ENCODE measurements around the gene KSR1.
A peak's percentile ranks its signal among the peaks of the same experiment; 100 is the strongest.

Gene KSR1

DNA sequence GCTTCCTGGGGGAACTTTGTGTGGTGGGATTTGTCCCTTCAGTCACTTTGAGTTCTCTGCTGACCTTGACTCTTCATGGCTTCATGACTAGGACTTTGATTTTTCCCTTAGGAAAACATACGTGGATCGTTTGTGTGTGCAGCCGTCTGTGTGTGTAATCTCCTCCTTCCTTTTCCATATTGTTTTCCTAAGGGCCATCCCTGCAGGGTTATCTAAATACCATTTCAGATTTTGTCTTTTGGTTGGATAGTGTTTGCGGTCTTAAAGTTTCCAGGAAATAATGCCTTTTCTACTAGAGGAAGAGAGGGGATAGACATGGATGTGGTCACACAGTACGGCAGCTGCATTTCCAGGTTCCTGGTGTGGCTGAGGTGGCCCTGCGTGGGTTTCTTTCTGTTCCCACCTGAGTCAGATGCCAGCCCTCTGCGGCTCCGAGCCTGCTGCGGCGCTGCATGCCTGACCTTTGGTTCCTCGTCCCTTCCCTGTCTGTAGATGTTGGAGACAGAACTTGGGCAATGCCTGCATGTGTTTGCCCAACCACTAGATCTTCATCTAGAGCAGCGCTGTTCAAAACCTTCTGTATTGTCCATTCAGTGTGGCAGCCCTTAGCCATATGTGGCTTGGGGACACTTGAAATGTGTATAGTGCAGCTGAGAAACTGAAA, 102.7 kb downstream of the KSR1 start:
- no peak overlapping the region for H3K4me3 ChIP-seq (replicated peaks; ENCODE audit: low read depth, low read length)
- DNase-seq (ENCODE audit: extremely low read depth, low read depth), result no peak
- TF ChIP-seq, protein P1, sequence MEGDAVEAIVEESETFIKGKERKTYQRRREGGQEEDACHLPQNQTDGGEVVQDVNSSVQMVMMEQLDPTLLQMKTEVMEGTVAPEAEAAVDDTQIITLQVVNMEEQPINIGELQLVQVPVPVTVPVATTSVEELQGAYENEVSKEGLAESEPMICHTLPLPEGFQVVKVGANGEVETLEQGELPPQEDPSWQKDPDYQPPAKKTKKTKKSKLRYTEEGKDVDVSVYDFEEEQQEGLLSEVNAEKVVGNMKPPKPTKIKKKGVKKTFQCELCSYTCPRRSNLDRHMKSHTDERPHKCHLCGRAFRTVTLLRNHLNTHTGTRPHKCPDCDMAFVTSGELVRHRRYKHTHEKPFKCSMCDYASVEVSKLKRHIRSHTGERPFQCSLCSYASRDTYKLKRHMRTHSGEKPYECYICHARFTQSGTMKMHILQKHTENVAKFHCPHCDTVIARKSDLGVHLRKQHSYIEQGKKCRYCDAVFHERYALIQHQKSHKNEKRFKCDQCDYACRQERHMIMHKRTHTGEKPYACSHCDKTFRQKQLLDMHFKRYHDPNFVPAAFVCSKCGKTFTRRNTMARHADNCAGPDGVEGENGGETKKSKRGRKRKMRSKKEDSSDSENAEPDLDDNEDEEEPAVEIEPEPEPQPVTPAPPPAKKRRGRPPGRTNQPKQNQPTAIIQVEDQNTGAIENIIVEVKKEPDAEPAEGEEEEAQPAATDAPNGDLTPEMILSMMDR (IDR thresholded peaks at IDR 0.05; ENCODE audit: low read depth, low read length, missing control alignments), result no peak

DNA sequence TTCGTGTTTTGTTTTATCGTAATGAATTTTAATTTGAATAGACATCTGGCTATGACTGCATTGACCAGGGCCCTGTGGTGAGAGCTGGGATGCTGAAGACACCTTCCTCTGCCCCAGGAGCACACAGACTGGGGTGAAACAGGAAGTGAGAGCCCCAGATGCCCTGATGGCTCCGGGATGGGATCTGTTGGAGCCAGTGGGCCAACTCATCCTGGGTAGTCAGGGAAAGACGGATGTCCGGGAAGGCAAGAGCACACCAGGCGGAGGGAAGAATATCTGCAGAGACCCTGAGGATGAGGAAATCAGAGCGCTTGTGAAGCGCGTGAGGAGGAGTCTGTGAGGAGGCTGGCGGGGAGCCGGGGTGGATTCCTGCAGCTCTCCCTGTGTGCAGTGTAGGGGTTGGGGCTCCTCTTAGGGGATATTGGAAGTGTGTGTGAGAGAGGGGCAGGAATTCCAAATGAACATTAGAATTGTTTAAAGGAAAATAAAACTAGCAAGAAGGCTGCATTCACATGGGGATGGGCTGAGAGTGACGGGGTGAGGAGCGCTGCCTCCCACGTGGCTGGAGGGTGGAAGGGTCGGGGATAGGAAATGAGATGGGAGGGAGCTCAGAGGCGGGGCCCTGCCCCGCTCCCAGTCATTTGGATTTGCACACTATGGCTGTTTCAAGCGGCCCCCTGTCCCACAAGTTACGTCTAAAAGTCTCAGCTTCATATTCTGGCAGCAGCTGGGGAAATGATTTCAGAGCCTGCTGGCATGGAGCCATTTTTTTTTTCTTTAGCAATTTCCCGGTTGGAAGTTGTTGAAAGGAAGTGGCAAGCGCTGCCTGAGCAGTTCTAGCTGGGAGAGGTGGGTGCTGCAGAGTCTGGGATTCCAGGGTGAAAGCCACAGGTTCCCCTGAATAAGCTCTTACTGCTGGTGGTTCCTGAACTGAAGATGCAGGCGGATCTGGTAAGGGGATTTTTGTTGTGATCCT, 103.5 kb downstream of the KSR1 start:
- DNase-seq (ENCODE audit: extremely low read depth, low read depth), result peak; percentile 75
- TF ChIP-seq, protein P1 (IDR thresholded peaks at IDR 0.05; ENCODE audit: low read depth, low read length, missing control alignments), result peak; percentile 7
- peak overlapping the region; percentile 16 for H3K4me3 ChIP-seq (replicated peaks; ENCODE audit: low read depth, low read length)

DNA sequence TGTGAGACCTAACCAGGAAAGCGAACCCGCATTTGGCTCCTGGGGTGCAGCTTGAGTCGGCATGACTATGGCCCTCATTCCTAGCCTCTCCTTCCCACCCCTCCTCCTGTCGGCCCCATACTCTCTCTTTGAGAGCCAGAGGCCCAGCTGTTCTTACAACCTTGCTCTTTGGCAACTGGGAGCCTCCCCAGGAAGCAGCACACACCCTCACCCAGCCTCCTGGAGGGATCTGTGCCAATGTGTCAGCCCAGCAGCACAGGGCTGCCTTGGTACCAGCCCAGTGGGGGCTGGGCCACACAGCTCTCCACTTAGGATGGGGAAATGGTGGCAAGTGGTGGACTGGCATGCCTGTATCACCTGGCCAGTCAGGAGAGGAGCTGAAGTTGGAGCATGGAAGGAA, 104.4 kb downstream of the KSR1 start:
- H3K4me3 ChIP-seq (replicated peaks; ENCODE audit: low read depth, low read length), result peak overlapping the region; percentile 16
- DNase-seq (ENCODE audit: extremely low read depth, low read depth), result no peak
- TF ChIP-seq, protein P1 (IDR thresholded peaks at IDR 0.05; ENCODE audit: low read depth, low read length, missing control alignments), result no peak

DNA sequence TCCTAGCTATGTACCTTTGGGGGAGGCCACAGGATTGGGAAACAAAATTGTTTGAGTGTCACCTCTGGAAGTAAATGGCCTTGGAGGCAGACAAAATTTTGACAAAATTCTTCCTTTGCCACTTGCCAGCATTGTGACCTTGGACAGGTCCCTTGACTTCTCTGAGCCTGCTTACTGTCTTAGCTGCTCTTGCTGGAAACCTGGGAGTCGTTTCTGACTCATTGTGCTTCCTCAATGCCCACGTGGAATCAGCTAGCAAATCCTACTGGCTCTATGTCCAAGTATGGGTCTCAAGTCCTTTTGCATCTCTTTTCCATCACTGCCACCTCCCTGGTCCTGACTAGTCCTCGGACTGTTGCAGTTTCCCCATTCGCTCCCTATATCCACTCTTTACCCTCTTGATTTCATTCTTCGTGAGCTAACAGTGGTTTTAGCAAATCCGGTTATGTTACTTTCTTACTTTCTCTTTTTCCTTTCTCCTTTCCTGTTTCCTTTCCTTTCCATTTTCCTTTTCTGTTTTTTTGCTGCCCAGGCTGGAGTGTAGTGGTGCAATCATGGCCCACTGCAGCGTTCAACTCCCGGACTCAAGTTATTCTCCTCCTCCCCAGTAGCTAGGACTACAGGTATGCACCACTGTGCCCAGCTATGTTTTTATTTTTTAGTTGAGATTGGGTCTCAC, 106.7 kb downstream of the KSR1 start:
- TF ChIP-seq, protein P1 (IDR thresholded peaks at IDR 0.05; ENCODE audit: low read depth, low read length, missing control alignments), result no peak
- no peak for DNase-seq (ENCODE audit: extremely low read depth, low read depth)
- no peak overlapping the region for H3K4me3 ChIP-seq (replicated peaks; ENCODE audit: low read depth, low read length)

DNA sequence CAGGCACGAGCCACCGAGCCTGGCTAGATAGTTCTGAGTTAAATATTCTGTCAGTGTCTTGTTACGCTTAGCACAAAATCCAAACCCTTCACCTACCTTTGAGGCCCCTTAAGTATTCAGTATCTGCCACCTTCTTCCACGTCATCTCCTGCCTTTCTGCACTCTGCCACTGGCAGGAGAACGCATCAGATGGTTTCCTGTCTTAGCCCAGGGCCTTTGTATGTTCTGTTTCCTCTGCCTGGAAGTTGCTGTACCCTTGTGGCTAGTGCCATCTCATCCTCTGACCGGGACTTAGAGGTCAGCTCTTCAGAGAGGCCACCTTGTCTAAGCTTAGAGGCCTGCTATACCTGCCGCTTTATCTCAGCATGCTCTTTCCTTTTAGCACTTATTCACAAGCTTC, 107.3 kb downstream of the KSR1 start:
- H3K4me3 ChIP-seq (replicated peaks; ENCODE audit: low read depth, low read length), result no peak overlapping the region
- TF ChIP-seq, protein P1 (IDR thresholded peaks at IDR 0.05; ENCODE audit: low read depth, low read length, missing control alignments), result no peak
- no peak for DNase-seq (ENCODE audit: extremely low read depth, low read depth)

DNA sequence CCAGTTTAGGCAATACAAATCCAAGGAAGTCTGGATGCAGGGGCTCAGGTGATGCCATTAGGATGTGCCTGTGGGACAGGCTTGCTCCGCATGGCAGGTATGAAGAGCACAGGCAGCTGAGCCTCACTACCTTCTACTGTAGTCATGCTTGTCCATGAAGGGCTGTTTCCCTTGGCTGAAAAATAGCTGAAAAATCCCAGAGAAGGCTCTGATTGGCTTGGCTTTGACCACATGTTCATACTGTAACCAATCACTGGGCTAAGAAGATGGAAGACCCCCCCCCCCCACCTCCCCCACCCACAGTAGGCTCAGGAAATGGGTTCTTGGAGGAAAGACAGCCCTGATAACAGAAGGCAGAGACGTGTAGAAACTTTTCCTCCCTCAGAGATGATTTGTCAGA, 108.2 kb downstream of the KSR1 start:
- no peak for DNase-seq (ENCODE audit: extremely low read depth, low read depth)
- no peak overlapping the region for H3K4me3 ChIP-seq (replicated peaks; ENCODE audit: low read depth, low read length)
- TF ChIP-seq, protein P1 (IDR thresholded peaks at IDR 0.05; ENCODE audit: low read depth, low read length, missing control alignments), result no peak
